ENCODE data around the gene LAMA2. TPM values are rescaled to one million over a fixed set of nuclear protein-coding genes. Genes with fewer than 3 reads are reported as not detected.

The LAMA2 gene
- polyA plus RNA-seq, 3 donors from 2014 or later = 0.17 to 1.2 (median 0.34) TPM

GRCh38 chr6:129181001-129181400 is 298.1 kb downstream of the LAMA2 start:
- H3K27ac Mint-ChIP-seq = no peak overlapping the region
- no peak overlapping the region for H3K4me3 Mint-ChIP-seq
- H3K4me1 Mint-ChIP-seq = no peaks in the 10 kb centered on the region
- no peak for DNase-seq
- peaks cover 0 to 3% (median 0%) of the 10 kb centered on the region in 6 donors for H3K9me3 Mint-ChIP-seq
- H3K27me3 Mint-ChIP-seq (ENCODE audit: low read depth in 3 of 3) = peaks cover 0 to 6% (median 5%) of the 10 kb centered on the region in 3 donors
- H3K36me3 Mint-ChIP-seq = no peaks in the 10 kb centered on the region

- H3K27ac Mint-ChIP-seq = no peak overlapping the region
- H3K27me3 Mint-ChIP-seq (ENCODE audit: low read depth in 3 of 3) = peaks cover 0 to 4% (median 2%) of the 10 kb centered on the region in 3 donors
- H3K9me3 Mint-ChIP-seq = peaks cover 0 to 5% (median 0%) of the 10 kb centered on the region in 6 donors
- H3K4me3 Mint-ChIP-seq = no peak overlapping the region
- no peaks in the 10 kb centered on the region for H3K36me3 Mint-ChIP-seq
- DNase-seq = no peak
- H3K4me1 Mint-ChIP-seq = no peaks in the 10 kb centered on the region
These were observed 300.3 kb downstream of the LAMA2 start for GRCh38 chr6:129183187-129183591.

DNA sequence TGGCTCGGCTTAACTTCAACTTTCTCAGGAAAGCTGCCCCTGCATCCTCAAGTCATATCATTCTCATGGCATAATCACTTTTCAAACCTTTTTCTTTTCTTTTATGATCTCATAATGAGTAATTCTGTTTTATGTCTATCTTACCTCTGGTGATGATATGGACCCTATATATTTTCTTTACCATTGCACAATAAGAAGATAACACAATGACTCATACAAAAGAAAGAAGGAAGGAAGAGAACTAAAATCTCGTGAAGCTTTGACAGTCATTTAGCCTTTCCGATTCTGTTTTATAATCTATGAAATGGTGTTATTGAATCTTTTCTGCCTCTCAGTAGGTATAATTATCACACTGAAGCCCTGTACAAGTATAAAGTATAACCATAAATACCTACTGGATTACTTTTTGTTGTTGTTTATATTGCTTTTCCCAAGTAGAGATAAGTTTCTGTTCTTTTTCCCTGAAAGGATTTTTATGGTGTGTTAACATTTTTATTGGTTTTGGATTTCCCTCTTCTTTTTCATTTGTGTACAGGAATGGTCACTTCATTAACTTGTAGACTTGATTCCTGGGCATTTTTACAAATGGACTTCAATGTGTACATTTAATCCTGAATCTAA is 300.9 kb downstream of the LAMA2 start:
- Mint-ChIP-seq H3K36me3 (no peaks in the 10 kb centered on the region), H3K4me3 (no peak overlapping the region), H3K9me3 (peaks cover 0 to 5% (median 0%) of the 10 kb centered on the region in 6 donors), H3K4me1 (no peaks in the 10 kb centered on the region), H3K27ac (no peak overlapping the region), H3K27me3 (ENCODE audit: low read depth in 3 of 3) (peaks cover under 1 to 4% (median 2%) of the 10 kb centered on the region in 3 donors)
- no peak for DNase-seq

DNA sequence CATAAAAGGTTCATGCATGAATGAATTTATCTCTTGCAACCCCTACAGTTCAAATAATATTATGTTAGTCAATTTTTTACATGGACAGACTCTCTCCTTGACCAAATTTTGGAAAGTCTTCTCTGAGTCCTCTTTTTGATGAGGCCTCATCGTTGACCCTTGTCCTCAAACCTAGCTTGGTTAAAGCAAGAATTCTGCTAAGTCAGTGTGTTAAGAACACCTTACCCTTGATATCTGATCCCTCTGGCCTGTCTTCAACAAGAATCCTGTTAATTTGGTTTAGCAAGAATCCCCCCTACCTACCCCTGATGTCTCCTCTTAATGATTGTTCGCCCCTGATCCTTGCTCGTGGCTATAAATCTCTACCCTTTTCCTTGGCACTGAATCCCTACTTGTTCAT is 301.4 kb downstream of the LAMA2 start:
- Mint-ChIP-seq H3K27me3 (ENCODE audit: low read depth in 3 of 3) (peaks cover 2 to 4% (median 2%) of the 10 kb centered on the region in 3 donors), H3K4me3 (no peak overlapping the region), H3K36me3 (no peaks in the 10 kb centered on the region), H3K27ac (no peak overlapping the region), H3K9me3 (peaks cover 0 to 2% (median 0%) of the 10 kb centered on the region in 6 donors), H3K4me1 (no peaks in the 10 kb centered on the region)
- DNase-seq = no peak

- DNase-seq = no peak
- Mint-ChIP-seq H3K27ac (no peak overlapping the region), H3K9me3 (peaks cover 0 to 2% (median 0%) of the 10 kb centered on the region in 6 donors), H3K27me3 (ENCODE audit: low read depth in 3 of 3) (peaks cover 2 to 4% (median 2%) of the 10 kb centered on the region in 3 donors), H3K4me3 (no peak overlapping the region), H3K36me3 (no peaks in the 10 kb centered on the region), H3K4me1 (no peaks in the 10 kb centered on the region)
These were observed 301.9 kb downstream of the LAMA2 start for GRCh38 chr6:129184808-129185366.

GRCh38 chr6:129186988-129187387 is 304.1 kb downstream of the LAMA2 start:
- H3K27ac Mint-ChIP-seq = no peak overlapping the region
- no peaks in the 10 kb centered on the region for H3K4me1 Mint-ChIP-seq
- peaks cover 0 to 2% (median 0%) of the 10 kb centered on the region in 6 donors for H3K9me3 Mint-ChIP-seq
- H3K36me3 Mint-ChIP-seq = no peaks in the 10 kb centered on the region
- DNase-seq = no peak
- H3K27me3 Mint-ChIP-seq (ENCODE audit: low read depth in 3 of 3) = peaks cover 2 to 5% (median 4%) of the 10 kb centered on the region in 3 donors
- H3K4me3 Mint-ChIP-seq = no peak overlapping the region

DNA sequence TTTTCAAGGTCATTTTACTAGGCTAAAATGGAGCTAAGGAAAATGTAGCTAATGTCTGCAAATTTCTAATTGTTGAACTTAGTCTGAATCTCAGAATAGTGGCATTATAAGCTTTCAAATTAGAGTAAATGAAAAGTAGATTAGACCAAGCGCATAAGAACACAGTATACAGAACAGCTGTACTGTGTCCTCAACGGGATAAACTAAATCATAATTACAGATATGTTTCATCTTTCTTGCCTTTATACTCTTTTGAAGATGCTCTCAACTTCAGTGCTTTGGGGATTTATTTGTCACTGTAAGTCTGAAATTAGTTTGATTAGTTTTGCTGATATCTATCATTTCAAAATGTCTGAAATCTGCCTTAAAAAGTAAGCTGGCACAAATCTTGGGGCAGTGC is 305.4 kb downstream of the LAMA2 start:
- Mint-ChIP-seq H3K27ac (no peak overlapping the region), H3K9me3 (peaks cover 0 to 2% (median 0%) of the 10 kb centered on the region in 6 donors), H3K36me3 (no peaks in the 10 kb centered on the region), H3K4me3 (no peak overlapping the region), H3K27me3 (ENCODE audit: low read depth in 3 of 3) (peaks cover 2 to 9% (median 4%) of the 10 kb centered on the region in 3 donors), H3K4me1 (no peaks in the 10 kb centered on the region)
- DNase-seq = no peak

- Mint-ChIP-seq H3K4me1 (no peaks in the 10 kb centered on the region), H3K27me3 (ENCODE audit: low read depth in 3 of 3) (peaks cover 2 to 9% (median 4%) of the 10 kb centered on the region in 3 donors), H3K4me3 (no peak overlapping the region), H3K9me3 (peaks cover 0 to 2% (median 0%) of the 10 kb centered on the region in 6 donors), H3K36me3 (no peaks in the 10 kb centered on the region), H3K27ac (no peak overlapping the region)
- no peak for DNase-seq
These were observed 305.9 kb downstream of the LAMA2 start for GRCh38 chr6:129188795-129189194.

GRCh38 chr6:129189266-129189665 is 306.3 kb downstream of the LAMA2 start:
- Mint-ChIP-seq H3K9me3 (peaks cover 0 to 2% (median 0%) of the 10 kb centered on the region in 6 donors), H3K4me3 (no peak overlapping the region), H3K4me1 (no peaks in the 10 kb centered on the region), H3K36me3 (no peaks in the 10 kb centered on the region), H3K27me3 (ENCODE audit: low read depth in 3 of 3) (peaks cover 2 to 9% (median 4%) of the 10 kb centered on the region in 3 donors), H3K27ac (no peak overlapping the region)
- DNase-seq = no peak

DNA sequence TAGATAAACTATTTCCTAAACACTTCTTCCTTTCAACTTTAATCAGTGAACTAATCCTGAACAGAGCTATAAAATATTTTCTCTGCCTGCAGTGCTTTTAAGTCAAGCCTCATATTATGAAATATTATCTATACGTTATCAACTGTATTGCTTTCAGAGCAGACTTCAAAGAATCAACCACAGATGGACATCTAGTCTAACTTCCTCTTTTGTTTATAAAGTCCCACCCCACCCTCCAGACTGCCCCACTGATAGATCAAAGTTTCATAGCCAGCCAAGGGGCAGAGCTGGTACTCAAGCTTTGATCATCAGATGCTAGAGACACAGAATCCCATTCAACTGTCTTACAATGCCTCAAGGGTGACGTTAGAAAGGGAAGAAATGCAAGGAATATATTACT is 308.3 kb downstream of the LAMA2 start:
- no peaks in the 10 kb centered on the region for H3K4me1 Mint-ChIP-seq
- peaks cover 0 to 2% (median 0%) of the 10 kb centered on the region in 6 donors for H3K9me3 Mint-ChIP-seq
- H3K4me3 Mint-ChIP-seq = no peak overlapping the region
- no peak overlapping the region for H3K27ac Mint-ChIP-seq
- DNase-seq = no peak
- peaks cover 0 to 13% (median 2%) of the 10 kb centered on the region in 3 donors for H3K27me3 Mint-ChIP-seq (ENCODE audit: low read depth in 3 of 3)
- no peaks in the 10 kb centered on the region for H3K36me3 Mint-ChIP-seq

DNA sequence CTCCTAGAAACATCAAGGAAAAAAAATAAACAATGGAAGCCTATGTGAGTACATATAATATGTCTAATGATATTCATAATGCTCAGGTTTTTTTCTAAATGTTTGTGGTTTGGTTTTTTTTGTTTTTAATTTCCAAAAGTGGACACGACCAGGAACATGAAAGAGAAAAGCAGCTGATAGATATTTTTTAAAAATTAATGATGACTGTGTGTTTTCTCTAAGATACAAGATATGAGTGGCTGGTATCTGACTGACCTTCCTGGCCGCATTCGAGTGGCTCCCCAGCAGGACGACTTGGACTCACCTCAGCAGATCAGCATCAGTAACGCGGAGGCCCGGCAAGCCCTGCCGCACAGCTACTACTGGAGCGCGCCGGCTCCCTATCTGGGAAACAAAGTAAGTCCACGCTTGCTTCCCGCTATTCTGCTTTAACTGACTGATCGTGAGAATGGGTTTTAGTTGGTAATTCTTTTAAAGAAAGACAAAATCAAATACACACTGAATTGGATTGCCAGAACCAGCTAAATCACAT is 309.6 kb downstream of the LAMA2 start:
- H3K27ac Mint-ChIP-seq = no peak overlapping the region
- peaks cover 0 to 13% (median 5%) of the 10 kb centered on the region in 3 donors for H3K27me3 Mint-ChIP-seq (ENCODE audit: low read depth in 3 of 3)
- peaks cover 0 to 3% (median 0%) of the 10 kb centered on the region in 3 donors for H3K36me3 Mint-ChIP-seq
- no peaks in the 10 kb centered on the region for H3K4me1 Mint-ChIP-seq
- no peak for DNase-seq
- no peaks in the 10 kb centered on the region for H3K9me3 Mint-ChIP-seq
- no peak overlapping the region for H3K4me3 Mint-ChIP-seq

GRCh38 chr6:129194306-129194941 is 311.5 kb downstream of the LAMA2 start:
- H3K27ac Mint-ChIP-seq = no peak overlapping the region
- H3K27me3 Mint-ChIP-seq (ENCODE audit: low read depth in 3 of 3) = peaks cover 0 to 13% (median 3%) of the 10 kb centered on the region in 3 donors
- no peak for DNase-seq
- no peaks in the 10 kb centered on the region for H3K9me3 Mint-ChIP-seq
- H3K4me1 Mint-ChIP-seq = no peaks in the 10 kb centered on the region
- peaks cover 0 to 3% (median 0%) of the 10 kb centered on the region in 3 donors for H3K36me3 Mint-ChIP-seq
- H3K4me3 Mint-ChIP-seq = no peak overlapping the region

DNA sequence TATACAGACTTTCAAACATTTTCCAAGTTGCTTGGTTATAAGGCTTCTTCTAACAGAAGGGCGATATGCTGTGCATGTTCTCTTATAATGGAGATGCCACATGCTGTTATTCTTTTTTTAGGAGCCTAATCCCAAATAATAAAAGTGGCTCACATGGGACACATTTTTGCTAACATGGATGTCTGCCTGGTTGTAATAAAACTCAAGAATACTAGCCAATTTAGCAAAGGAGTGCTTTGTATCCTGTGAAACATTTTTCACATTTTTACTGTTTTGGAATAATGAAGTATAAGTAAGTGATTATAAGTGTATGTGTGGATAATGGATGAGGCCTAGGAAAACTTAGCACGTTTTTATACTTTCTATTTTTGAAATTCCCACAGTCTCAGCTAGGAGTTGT is 312.2 kb downstream of the LAMA2 start:
- peaks cover 0 to 3% (median 0%) of the 10 kb centered on the region in 3 donors for H3K36me3 Mint-ChIP-seq
- no peaks in the 10 kb centered on the region for H3K9me3 Mint-ChIP-seq
- H3K4me1 Mint-ChIP-seq = no peaks in the 10 kb centered on the region
- DNase-seq = no peak
- no peak overlapping the region for H3K27ac Mint-ChIP-seq
- peaks cover 0 to 13% (median 3%) of the 10 kb centered on the region in 3 donors for H3K27me3 Mint-ChIP-seq (ENCODE audit: low read depth in 3 of 3)
- H3K4me3 Mint-ChIP-seq = no peak overlapping the region

DNA sequence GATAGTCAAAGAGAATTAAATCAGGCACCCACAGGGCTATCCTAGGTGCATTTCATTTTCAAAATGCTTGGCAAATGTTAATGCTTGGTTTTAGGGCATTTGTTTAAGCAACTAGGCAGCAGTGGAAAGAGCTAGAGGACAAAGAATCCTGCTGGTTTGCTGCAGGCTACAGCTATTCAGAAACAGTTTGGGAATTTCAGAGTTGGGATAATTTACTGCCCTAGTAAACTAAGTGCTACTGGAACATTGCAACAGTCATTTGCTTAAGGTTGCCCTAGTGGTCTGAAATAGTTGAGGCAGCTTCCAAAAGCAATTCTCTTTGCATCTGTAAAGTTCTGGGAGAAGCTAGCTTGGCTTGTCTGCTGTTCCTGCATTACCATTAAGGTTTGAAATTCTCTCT is 312.7 kb downstream of the LAMA2 start:
- Mint-ChIP-seq H3K27me3 (ENCODE audit: low read depth in 3 of 3) (peaks cover 0 to 13% (median 3%) of the 10 kb centered on the region in 3 donors), H3K9me3 (no peaks in the 10 kb centered on the region), H3K27ac (no peak overlapping the region), H3K4me1 (no peaks in the 10 kb centered on the region), H3K36me3 (peaks cover 0 to 3% (median 0%) of the 10 kb centered on the region in 3 donors), H3K4me3 (no peak overlapping the region)
- no peak for DNase-seq

All from immature natural killer cell (primary cell).